ENCODE data around the gene AUTS2. TPM values are rescaled to one million over a fixed set of nuclear protein-coding genes. Genes with fewer than 3 reads are reported as not detected.

AUTS2 gene
- total and polyA plus RNA-seq, 9 of the 15 experiments (the other 6 are each of a cell fraction or from before 2014, with no cell fraction given) = 0.58 TPM; not detected in 8

DNA sequence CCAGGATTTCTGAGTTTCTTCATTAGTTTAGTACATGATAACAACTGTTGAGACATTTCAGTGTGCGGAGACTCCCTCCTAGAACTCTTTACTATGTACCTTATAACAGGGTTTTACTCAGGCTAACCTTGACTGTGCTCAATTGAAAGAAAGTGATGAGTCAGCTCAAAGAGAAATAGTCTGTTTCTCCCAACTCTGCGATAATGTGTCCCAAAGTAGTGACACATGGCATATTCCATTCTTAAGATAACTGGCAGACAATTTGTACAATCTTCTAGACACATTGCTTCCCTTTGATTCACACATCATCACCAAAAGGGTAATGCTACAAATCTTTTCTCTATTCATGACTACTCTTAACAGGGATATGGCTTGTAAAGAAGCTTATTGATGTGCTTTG is 645.2 kb downstream of the AUTS2 start (continued):
- TF ChIP-seq, protein P1, sequence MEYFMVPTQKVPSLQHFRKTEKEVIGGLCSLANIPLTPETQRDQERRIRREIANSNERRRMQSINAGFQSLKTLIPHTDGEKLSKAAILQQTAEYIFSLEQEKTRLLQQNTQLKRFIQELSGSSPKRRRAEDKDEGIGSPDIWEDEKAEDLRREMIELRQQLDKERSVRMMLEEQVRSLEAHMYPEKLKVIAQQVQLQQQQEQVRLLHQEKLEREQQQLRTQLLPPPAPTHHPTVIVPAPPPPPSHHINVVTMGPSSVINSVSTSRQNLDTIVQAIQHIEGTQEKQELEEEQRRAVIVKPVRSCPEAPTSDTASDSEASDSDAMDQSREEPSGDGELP (CRISPR knock-in tag; IDR thresholded peaks at IDR 0.05; ENCODE audit: borderline replicate concordance) = no peak
- no peak for TF ChIP-seq TOE1 (IDR thresholded peaks at IDR 0.05; ENCODE audit: borderline replicate concordance)
- TF ChIP-seq TOE1 (CRISPR knock-in tag; IDR thresholded peaks at IDR 0.05; ENCODE audit: borderline replicate concordance, low read depth) = no peak
- TF ChIP-seq ZNF175 (CRISPR knock-in tag; IDR thresholded peaks at IDR 0.05; ENCODE audit: low read depth) = no peak
- TF ChIP-seq KLF6 (CRISPR knock-in tag; IDR thresholded peaks at IDR 0.05; ENCODE audit: borderline replicate concordance) = no peak
- no peak for TF ChIP-seq CREM (IDR thresholded peaks at IDR 0.05; ENCODE audit: low read depth)
- TF ChIP-seq OTX1 (CRISPR knock-in tag; IDR thresholded peaks at IDR 0.05) = no peak
- TF ChIP-seq, protein P2, sequence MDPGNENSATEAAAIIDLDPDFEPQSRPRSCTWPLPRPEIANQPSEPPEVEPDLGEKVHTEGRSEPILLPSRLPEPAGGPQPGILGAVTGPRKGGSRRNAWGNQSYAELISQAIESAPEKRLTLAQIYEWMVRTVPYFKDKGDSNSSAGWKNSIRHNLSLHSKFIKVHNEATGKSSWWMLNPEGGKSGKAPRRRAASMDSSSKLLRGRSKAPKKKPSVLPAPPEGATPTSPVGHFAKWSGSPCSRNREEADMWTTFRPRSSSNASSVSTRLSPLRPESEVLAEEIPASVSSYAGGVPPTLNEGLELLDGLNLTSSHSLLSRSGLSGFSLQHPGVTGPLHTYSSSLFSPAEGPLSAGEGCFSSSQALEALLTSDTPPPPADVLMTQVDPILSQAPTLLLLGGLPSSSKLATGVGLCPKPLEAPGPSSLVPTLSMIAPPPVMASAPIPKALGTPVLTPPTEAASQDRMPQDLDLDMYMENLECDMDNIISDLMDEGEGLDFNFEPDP (CRISPR knock-in tag; IDR thresholded peaks at IDR 0.05) = no peak
- TF ChIP-seq BRF1 (IDR thresholded peaks at IDR 0.05; ENCODE audit: borderline replicate concordance, extremely low read depth, insufficient read length) = no peak
- no peak for TF ChIP-seq ZNF121 (CRISPR knock-in tag; conservative IDR thresholded peaks at IDR 0.05)
- TF ChIP-seq C11orf30 (IDR thresholded peaks at IDR 0.05; ENCODE audit: low read depth) = peak; percentile 88
- TF ChIP-seq CBX5 (IDR thresholded peaks at IDR 0.05; ENCODE audit: borderline replicate concordance, low read depth) = no peak
